Fibroblast of skin of left biceps (primary cell): ENCODE data around the gene AIG1.
A peak's percentile ranks its signal among the peaks of the same experiment; 100 is the strongest.

Experiments
- DNase-seq, 2 experiments: peaks; one replicate each; pipeline ENCODE4 v3.0.0-alpha.2; 2013; ENCODE audit warnings: low read depth in 2 of 2

Gene AIG1

GRCh38 chr6:143096403-143096802 lies 35.7 kb downstream of the AIG1 start:
- DNase-seq = no peak

GRCh38 chr6:143097224-143097795 lies 36.6 kb downstream of the AIG1 start:
- DNase-seq = no peak

GRCh38 chr6:143098054-143098671 lies 37.5 kb downstream of the AIG1 start:
- DNase-seq = no peak

- no peak for DNase-seq
Measured at GRCh38 chr6:143099647-143100046, 39.0 kb downstream of the AIG1 start.

GRCh38 chr6:143100429-143100828 lies 39.7 kb downstream of the AIG1 start:
- no peak for DNase-seq

- no peak for DNase-seq
Measured at GRCh38 chr6:143103916-143104315, 43.2 kb downstream of the AIG1 start.

GRCh38 chr6:143107440-143107839 lies 46.8 kb downstream of the AIG1 start:
- DNase-seq = no peak

- DNase-seq = peak in 1 of 2 experiments; percentile 44
Measured at GRCh38 chr6:143107911-143108761, 47.4 kb downstream of the AIG1 start.

GRCh38 chr6:143109196-143109595 lies 48.5 kb downstream of the AIG1 start:
- DNase-seq = no peak

- peak in 1 of 2 experiments; percentile 33 for DNase-seq
Measured at GRCh38 chr6:143110572-143110971, 49.9 kb downstream of the AIG1 start.

GRCh38 chr6:143110996-143111395 lies 50.3 kb downstream of the AIG1 start:
- DNase-seq = peak in 1 of 2 experiments; percentile 15

GRCh38 chr6:143111443-143111842 lies 50.8 kb downstream of the AIG1 start:
- no peak for DNase-seq

- no peak for DNase-seq
Measured at GRCh38 chr6:143112084-143112768, 51.5 kb downstream of the AIG1 start.

- no peak for DNase-seq
Measured at GRCh38 chr6:143112837-143113236, 52.1 kb downstream of the AIG1 start.

GRCh38 chr6:143115728-143116127 lies 55.0 kb downstream of the AIG1 start:
- DNase-seq = no peak

- DNase-seq = no peak
Measured at GRCh38 chr6:143117108-143117507, 56.4 kb downstream of the AIG1 start.

GRCh38 chr6:143119260-143119659 lies 58.6 kb downstream of the AIG1 start:
- no peak for DNase-seq

- peak in 1 of 2 experiments; percentile 29 for DNase-seq
Measured at GRCh38 chr6:143123081-143123480, 62.4 kb downstream of the AIG1 start.

GRCh38 chr6:143123941-143124340 lies 63.3 kb downstream of the AIG1 start:
- no peak for DNase-seq

GRCh38 chr6:143125455-143125854 lies 64.8 kb downstream of the AIG1 start:
- DNase-seq = peak in 1 of 2 experiments; percentile 63

- peak; percentile 82 to 83 for DNase-seq
Measured at GRCh38 chr6:143125864-143126573, 65.3 kb downstream of the AIG1 start.

GRCh38 chr6:143126574-143126941 lies 65.9 kb downstream of the AIG1 start:
- no peak for DNase-seq
